Measurements from ENCODE around the gene FBXL15. TPM values are rescaled to one million over a fixed set of nuclear protein-coding genes. Genes with fewer than 3 reads are reported as not detected.

The FBXL15 gene
- total RNA-seq, 4 donors from 2014 or later: 12.5 to 17.9 (median 13.8) TPM

- peaks cover 20% of the 10 kb centered on the region for H3K4me1 ChIP-seq
- WGBS: 70% methylated on average over 16 of the region's 20 CpGs
- H3K36me3 ChIP-seq: no peaks in the 10 kb centered on the region
- TF ChIP-seq, protein P1, sequence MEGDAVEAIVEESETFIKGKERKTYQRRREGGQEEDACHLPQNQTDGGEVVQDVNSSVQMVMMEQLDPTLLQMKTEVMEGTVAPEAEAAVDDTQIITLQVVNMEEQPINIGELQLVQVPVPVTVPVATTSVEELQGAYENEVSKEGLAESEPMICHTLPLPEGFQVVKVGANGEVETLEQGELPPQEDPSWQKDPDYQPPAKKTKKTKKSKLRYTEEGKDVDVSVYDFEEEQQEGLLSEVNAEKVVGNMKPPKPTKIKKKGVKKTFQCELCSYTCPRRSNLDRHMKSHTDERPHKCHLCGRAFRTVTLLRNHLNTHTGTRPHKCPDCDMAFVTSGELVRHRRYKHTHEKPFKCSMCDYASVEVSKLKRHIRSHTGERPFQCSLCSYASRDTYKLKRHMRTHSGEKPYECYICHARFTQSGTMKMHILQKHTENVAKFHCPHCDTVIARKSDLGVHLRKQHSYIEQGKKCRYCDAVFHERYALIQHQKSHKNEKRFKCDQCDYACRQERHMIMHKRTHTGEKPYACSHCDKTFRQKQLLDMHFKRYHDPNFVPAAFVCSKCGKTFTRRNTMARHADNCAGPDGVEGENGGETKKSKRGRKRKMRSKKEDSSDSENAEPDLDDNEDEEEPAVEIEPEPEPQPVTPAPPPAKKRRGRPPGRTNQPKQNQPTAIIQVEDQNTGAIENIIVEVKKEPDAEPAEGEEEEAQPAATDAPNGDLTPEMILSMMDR (IDR thresholded peaks at IDR 0.05): no peak
- TF ChIP-seq EP300 (IDR thresholded peaks at IDR 0.05) (no peak), POLR2AphosphoS5 (IDR thresholded peaks at IDR 0.05) (no peak), POLR2A (IDR thresholded peaks at IDR 0.05) (no peak)
- H3K4me3 ChIP-seq: no peak overlapping the region
- no peak overlapping the region for H3K27ac ChIP-seq
- DNase-seq (ENCODE audit: low spot score in 2 of 2): no peak
- no peaks in the 10 kb centered on the region for H3K9me3 ChIP-seq
- H3K27me3 ChIP-seq: peaks cover 70% of the 10 kb centered on the region
Observed at GRCh38 chr10:102416695-102417094, 3.9 kb upstream of the FBXL15 start.

- H3K4me3 ChIP-seq: peak within 1 kb of the TSS; percentile 69
- H3K36me3 ChIP-seq: peaks cover 3% of the 10 kb centered on the region
- TF ChIP-seq EP300 (IDR thresholded peaks at IDR 0.05) (no peak), POLR2A (IDR thresholded peaks at IDR 0.05) (no peak), POLR2AphosphoS5 (IDR thresholded peaks at IDR 0.05) (no peak)
- TF ChIP-seq, protein P1 (IDR thresholded peaks at IDR 0.05): no peak
- peaks cover 39% of the 10 kb centered on the region for H3K4me1 ChIP-seq
- H3K27me3 ChIP-seq: peaks cover 50% of the 10 kb centered on the region
- no peak for DNase-seq (ENCODE audit: low spot score in 2 of 2)
- WGBS: 3% methylated on average over 22 of the region's 45 CpGs
- no peaks in the 10 kb centered on the region for H3K9me3 ChIP-seq
- H3K27ac ChIP-seq: no peak within 1 kb of the TSS
Observed at GRCh38 chr10:102418622-102419268, 1.9 kb upstream of the FBXL15 start, which contains the start of gene PSD. PSD (minus strand) TSS chr10:102418785; CDS start chr10:102417038, 1,747 bp downstream.

- peaks cover 45% of the 10 kb centered on the region for H3K27me3 ChIP-seq
- WGBS: 2% methylated on average over 19 of the region's 54 CpGs
Observed at GRCh38 chr10:102419269-102420180, 1.1 kb upstream of the FBXL15 start.

DNA sequence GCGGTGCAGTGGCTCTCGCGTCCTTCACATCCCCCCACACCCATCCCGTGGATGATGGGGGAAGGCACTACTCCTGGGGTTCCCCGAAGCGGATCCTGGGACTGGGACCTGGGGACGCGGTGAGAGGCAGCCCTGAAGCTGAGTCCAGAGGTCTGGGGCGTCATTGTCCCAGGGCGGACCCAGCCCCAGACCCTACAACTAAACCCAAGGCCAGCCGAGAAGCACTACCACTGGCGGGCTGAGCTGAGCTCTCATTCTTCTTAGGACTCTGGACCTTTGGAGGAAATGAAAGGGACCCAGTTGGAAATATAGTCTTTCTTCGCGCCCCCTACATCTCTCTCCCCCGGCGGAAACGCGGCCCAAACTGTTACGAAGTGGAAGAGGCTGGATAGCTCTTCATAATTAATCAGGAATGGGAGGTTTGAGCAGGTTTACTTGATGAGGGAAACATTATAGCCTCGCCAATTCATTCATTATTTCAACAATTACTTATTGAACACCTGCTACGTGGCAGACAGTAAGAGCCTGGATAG lies 389 bp upstream of the FBXL15 start:
- TF ChIP-seq EP300 (IDR thresholded peaks at IDR 0.05) (no peak), POLR2AphosphoS5 (IDR thresholded peaks at IDR 0.05) (no peak), POLR2A (IDR thresholded peaks at IDR 0.05) (no peak)
- TF ChIP-seq, protein P1 (IDR thresholded peaks at IDR 0.05): no peak
- peak overlapping the region; percentile 69 for H3K4me3 ChIP-seq
- no peaks in the 10 kb centered on the region for H3K9me3 ChIP-seq
- peak overlapping the region; percentile 88 for H3K27ac ChIP-seq
- no peak for DNase-seq (ENCODE audit: low spot score in 2 of 2)
- H3K36me3 ChIP-seq: peaks cover 12% of the 10 kb centered on the region
- H3K4me1 ChIP-seq: peaks cover 39% of the 10 kb centered on the region
- H3K27me3 ChIP-seq: peaks cover 38% of the 10 kb centered on the region
- 4% methylated on average over 14 of the region's 21 CpGs for WGBS

More at GRCh38 chr10:102419269-102420180, 1.1 kb upstream of the FBXL15 start:
- DNase-seq (ENCODE audit: low spot score in 2 of 2): no peak
- no peak overlapping the region for H3K27ac ChIP-seq
- peaks cover 39% of the 10 kb centered on the region for H3K4me1 ChIP-seq
- peaks cover 11% of the 10 kb centered on the region for H3K36me3 ChIP-seq
- H3K4me3 ChIP-seq: peak overlapping the region; percentile 69
- H3K9me3 ChIP-seq: no peaks in the 10 kb centered on the region
- TF ChIP-seq POLR2AphosphoS5 (IDR thresholded peaks at IDR 0.05): no peak
- TF ChIP-seq, protein P1 (IDR thresholded peaks at IDR 0.05): no peak
- TF ChIP-seq EP300 (IDR thresholded peaks at IDR 0.05): no peak
- no peak for TF ChIP-seq POLR2A (IDR thresholded peaks at IDR 0.05)

DNA sequence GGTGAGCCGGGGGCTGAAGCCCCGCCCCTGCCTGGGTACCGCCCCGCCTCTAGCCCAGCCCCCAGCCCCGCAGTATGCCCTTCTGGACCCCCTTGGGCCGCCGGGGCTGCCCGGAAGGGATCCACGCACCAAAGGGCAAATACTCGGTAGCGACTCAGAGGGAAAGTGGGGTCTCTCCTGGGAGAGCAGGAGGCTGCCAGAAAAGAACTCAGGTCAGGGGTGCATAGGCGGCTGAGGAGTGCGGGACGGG lies 796 bp downstream of the FBXL15 start:
- Histone ChIP-seq H3K36me3 (peaks cover 12% of the 10 kb centered on the region), H3K9me3 (no peaks in the 10 kb centered on the region), H3K4me3 (peak overlapping the region; percentile 69), H3K27me3 (peaks cover 29% of the 10 kb centered on the region), H3K27ac (peak overlapping the region; percentile 88), H3K4me1 (peaks cover 39% of the 10 kb centered on the region)
- DNase-seq (ENCODE audit: low spot score in 2 of 2): no peak
- no peak for TF ChIP-seq POLR2A (IDR thresholded peaks at IDR 0.05)
- TF ChIP-seq POLR2AphosphoS5 (IDR thresholded peaks at IDR 0.05): no peak
- TF ChIP-seq EP300 (IDR thresholded peaks at IDR 0.05): no peak
- TF ChIP-seq, protein P1 (IDR thresholded peaks at IDR 0.05): no peak
- WGBS: 2% methylated on average over 8 of the region's 14 CpGs
